ENCODE data around the gene KDM2A. TPM values are rescaled to one million over a fixed set of nuclear protein-coding genes. Genes with fewer than 3 reads are reported as not detected.

KDM2A gene
- total and polyA plus RNA-seq, 2 donors (not counting 3 experiments of a cell fraction or from before 2014, with no cell fraction given), result 72.2 to 79.5 TPM

DNA sequence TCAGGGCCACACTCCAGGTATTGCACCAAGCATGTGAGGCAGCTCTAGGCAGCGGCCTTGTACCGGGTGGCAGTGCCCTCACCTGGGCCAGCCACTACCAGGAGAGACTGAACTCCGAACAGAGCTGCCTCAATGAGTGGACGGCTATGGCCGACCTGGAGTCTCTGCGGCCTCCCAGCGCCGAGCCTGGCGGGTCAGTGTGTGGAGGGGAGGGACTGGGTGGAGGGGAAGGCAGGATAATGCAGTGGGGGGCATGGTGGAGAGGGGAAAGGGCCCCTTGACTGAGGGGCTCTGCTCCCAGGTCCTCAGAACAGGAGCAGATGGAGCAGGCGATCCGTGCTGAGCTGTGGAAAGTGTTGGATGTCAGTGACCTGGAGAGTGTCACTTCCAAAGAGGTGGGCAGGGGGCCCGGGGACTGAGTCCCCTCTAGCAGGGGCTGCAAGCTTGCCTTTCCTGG lies 188.5 kb downstream of the KDM2A start:
- intact Hi-C loops (cut with micrococcal nuclease) (no loop called here), dilution Hi-C loops (cut with MboI; ENCODE audit: extremely low pct_ligation_motif_present, low sequenced_read_pairs) (no loop called here)
- Histone ChIP-seq H3K27ac (ENCODE audit: insufficient read depth, low read depth, low read length) (no peak overlapping the region), H3K4me1 (ENCODE audit: control insufficient read depth, extremely low read depth, insufficient read depth, low read length) (peaks cover 3% of the 10 kb centered on the region), H4K20me1 (replicated peaks; ENCODE audit: control insufficient read depth, extremely low read depth, insufficient read depth, low read length) (no peaks in the 10 kb centered on the region), H3K4me2 (ENCODE audit: insufficient read depth, low read length) (no peak overlapping the region), H3K79me2 (ENCODE audit: control insufficient read depth, insufficient read depth, low read length) (no peaks in the 10 kb centered on the region), H3K9me1 (replicated peaks; ENCODE audit: control insufficient read depth, extremely low read depth, insufficient read depth, low read length) (no peaks in the 10 kb centered on the region), H3K27me3 (ENCODE audit: control insufficient read depth in 2 of 2, insufficient read depth in 2 of 2, low read length in 2 of 2) (no peaks in the 10 kb centered on the region), H2AFZ (ENCODE audit: low read depth, low read length) (no peak overlapping the region), H3K36me3 (ENCODE audit: control insufficient read depth in 2 of 2, extremely low read depth in 1 of 2, insufficient read depth in 2 of 2, low read length in 2 of 2) (peaks cover 0 to 2% of the 10 kb centered on the region in 2 experiments), H3K9me3 (replicated peaks; ENCODE audit: control insufficient read depth, insufficient read depth, low read length) (no peaks in the 10 kb centered on the region), H3K9ac (replicated peaks; ENCODE audit: extremely low read depth, insufficient read depth, low read length) (no peak overlapping the region), H3K4me3 (replicated peaks in 1 of 3; ENCODE audit: insufficient read depth in 1 of 3, low read depth in 1 of 3, low read length in 3 of 3) (no peak overlapping the region)
- TF ChIP-seq EZH2 (IDR thresholded peaks at IDR 0.05; ENCODE audit: borderline replicate concordance, low read depth, low read length, severe bottlenecking) (no peak), POLR2AphosphoS5 (IDR thresholded peaks at IDR 0.05; ENCODE audit: insufficient read depth, low read depth, low read length) (no peak), GATA2 (IDR thresholded peaks at IDR 0.05; ENCODE audit: insufficient read depth, insufficient read length, low read depth, low read length) (no peak), FOS (IDR thresholded peaks at IDR 0.05; ENCODE audit: borderline replicate concordance, insufficient read depth, low read length) (no peak), POLR2A (IDR thresholded peaks at IDR 0.05; ENCODE audit: low read depth, low read length) (no peak), MYC (IDR thresholded peaks at IDR 0.05; ENCODE audit: low read depth, low read length) (no peak), JUN (IDR thresholded peaks at IDR 0.05; ENCODE audit: borderline replicate concordance, insufficient read depth, insufficient read length, low read depth) (no peak)
- TF ChIP-seq, protein P1, sequence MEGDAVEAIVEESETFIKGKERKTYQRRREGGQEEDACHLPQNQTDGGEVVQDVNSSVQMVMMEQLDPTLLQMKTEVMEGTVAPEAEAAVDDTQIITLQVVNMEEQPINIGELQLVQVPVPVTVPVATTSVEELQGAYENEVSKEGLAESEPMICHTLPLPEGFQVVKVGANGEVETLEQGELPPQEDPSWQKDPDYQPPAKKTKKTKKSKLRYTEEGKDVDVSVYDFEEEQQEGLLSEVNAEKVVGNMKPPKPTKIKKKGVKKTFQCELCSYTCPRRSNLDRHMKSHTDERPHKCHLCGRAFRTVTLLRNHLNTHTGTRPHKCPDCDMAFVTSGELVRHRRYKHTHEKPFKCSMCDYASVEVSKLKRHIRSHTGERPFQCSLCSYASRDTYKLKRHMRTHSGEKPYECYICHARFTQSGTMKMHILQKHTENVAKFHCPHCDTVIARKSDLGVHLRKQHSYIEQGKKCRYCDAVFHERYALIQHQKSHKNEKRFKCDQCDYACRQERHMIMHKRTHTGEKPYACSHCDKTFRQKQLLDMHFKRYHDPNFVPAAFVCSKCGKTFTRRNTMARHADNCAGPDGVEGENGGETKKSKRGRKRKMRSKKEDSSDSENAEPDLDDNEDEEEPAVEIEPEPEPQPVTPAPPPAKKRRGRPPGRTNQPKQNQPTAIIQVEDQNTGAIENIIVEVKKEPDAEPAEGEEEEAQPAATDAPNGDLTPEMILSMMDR (IDR thresholded peaks at IDR 0.05; ENCODE audit: extremely low read depth in 1 of 2, insufficient read depth in 1 of 2, low read depth in 1 of 2, low read length in 2 of 2), result no peak
- FAIRE-seq (no peak), DNase-seq (ENCODE audit: low read depth, low spot score) (no peak)
- BruUV-seq (replicated peaks), result no TSS peak
- POLR2A ChIA-PET, result no interaction called here
- CTCF ChIA-PET, result interaction anchor here (1.3 to 3.5 kb wide), 5 partner anchors 10 to 75 kb away, joined by 3 to 11 read pairs (median 4); partner anchors contain the start of gene ANKRD13D

Other genes starting within 250 kb of the KDM2A start
- 15.6 and 17.5 TPM in 2 replicates for gene PC, start 160.9 kb upstream of the KDM2A start, total RNA-seq
- gene PC, start 160.9 kb upstream of the KDM2A start, polyA plus RNA-seq, result 5.5 and 5.8 TPM in 2 replicates
- not detected in 2 replicates for gene C11orf86, start 144.0 kb upstream of the KDM2A start, total RNA-seq
- not detected in 2 replicates for gene C11orf86, start 144.0 kb upstream of the KDM2A start, polyA plus RNA-seq
- not detected in 2 replicates for gene SYT12, start 96.1 kb upstream of the KDM2A start, total RNA-seq
- not detected in 2 replicates for gene SYT12, start 96.1 kb upstream of the KDM2A start, polyA plus RNA-seq
- gene RHOD, start 62.4 kb upstream of the KDM2A start, total RNA-seq, result 10.5 and 10.6 TPM in 2 replicates
- 17.9 and 26.0 TPM in 2 replicates for gene RHOD, start 62.4 kb upstream of the KDM2A start, polyA plus RNA-seq
- 62.3 and 66.9 TPM in 2 replicates for gene GRK2, start 147.2 kb downstream of the KDM2A start, total RNA-seq
- 57.9 and 73.1 TPM in 2 replicates for gene GRK2, start 147.2 kb downstream of the KDM2A start, polyA plus RNA-seq
- gene ANKRD13D, start 170.0 kb downstream of the KDM2A start, total RNA-seq, result 57.5 and 69.6 TPM in 2 replicates
- 43.5 and 51.2 TPM in 2 replicates for gene ANKRD13D, start 170.0 kb downstream of the KDM2A start, polyA plus RNA-seq
- 16.5 and 22.5 TPM in 2 replicates for gene SSH3, start 184.3 kb downstream of the KDM2A start, total RNA-seq
- 14.3 and 16.4 TPM in 2 replicates for gene SSH3, start 184.3 kb downstream of the KDM2A start, polyA plus RNA-seq
- 50.1 and 66.9 TPM in 2 replicates for gene POLD4, start 234.3 kb downstream of the KDM2A start, total RNA-seq
- gene POLD4, start 234.3 kb downstream of the KDM2A start, polyA plus RNA-seq, result 204 and 236 TPM in 2 replicates